Mucosa of stomach (tissue), 1 donor: ENCODE data around the gene PVRIG.
"Not testable (repeated sequence)": the region's sequence is repeated elsewhere in the genome, so short reads cannot be mapped to it uniquely, and the experiment has no call there.

Source experiments
- H3K27me3 ChIP-seq: one replicate; pipeline ENCODE4 v1.7.0; 2013; ENCODE audit warnings: mild to moderate bottlenecking, low read length; ENCODE audit not compliant: control insufficient read depth, insufficient read depth
- H3K36me3 ChIP-seq: one replicate; pipeline ENCODE4 v1.7.0; 2013; ENCODE audit warnings: low read length; ENCODE audit not compliant: control insufficient read depth, insufficient read depth
- H3K4me1 ChIP-seq: one replicate; pipeline ENCODE4 v1.7.0; 2013; ENCODE audit warnings: mild to moderate bottlenecking, low read length; ENCODE audit not compliant: control insufficient read depth, insufficient read depth
- H3K4me3 ChIP-seq: one replicate; pipeline ENCODE4 v1.7.0; 2013; ENCODE audit warnings: low read length
- H3K9ac ChIP-seq: one replicate; pipeline ENCODE4 v1.7.0; 2013; ENCODE audit warnings: mild to moderate bottlenecking, low read length, moderate library complexity
- H3K9me3 ChIP-seq: one replicate; pipeline ENCODE4 v1.7.0; 2013; ENCODE audit warnings: mild to moderate bottlenecking, low read length, moderate library complexity; ENCODE audit not compliant: control insufficient read depth
- donor health status: Pancreatic carcinoma.

PVRIG gene

DNA sequence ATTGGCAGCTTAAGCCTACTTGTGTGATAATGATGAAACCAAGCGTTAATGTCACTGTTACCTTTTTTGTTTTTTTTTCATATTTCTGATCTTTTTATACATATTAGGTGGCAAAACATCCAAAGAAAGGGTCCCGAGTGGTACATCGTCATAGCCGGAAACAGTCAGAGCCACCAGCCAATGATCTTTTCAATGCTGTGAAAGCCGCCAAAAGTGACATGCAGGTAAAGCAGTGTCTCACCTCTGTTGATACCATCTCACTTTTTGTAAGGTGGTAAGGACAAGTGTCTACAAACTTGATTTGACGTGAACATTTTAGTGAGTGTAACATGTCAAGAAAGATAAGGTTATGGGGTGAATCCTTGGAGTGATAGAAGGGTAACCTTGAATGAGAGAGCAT, 37.1 kb upstream of the PVRIG start:
- H3K9ac ChIP-seq, H3K36me3 ChIP-seq, H3K27me3 ChIP-seq, H3K4me3 ChIP-seq, H3K4me1 ChIP-seq, H3K9me3 ChIP-seq: not testable (repeated sequence)

DNA sequence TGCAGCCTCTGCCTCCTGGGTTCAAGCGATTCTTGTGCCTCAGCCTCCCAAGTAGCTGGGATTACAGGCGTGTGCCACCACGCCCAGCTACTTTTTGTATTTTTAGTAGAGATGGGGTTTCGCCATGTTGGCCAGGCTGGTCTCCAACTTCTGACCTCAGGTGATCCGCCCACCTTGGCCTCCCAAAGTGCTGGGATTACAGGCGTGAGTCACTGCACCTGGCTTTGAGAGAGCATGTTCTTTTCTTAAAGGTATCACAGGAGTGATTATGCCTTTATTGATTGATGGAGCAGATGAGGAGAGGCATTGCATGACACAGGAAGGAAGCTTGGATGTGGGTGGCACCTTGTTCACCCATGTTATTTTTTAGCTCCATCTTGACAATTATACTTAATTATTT, 36.7 kb upstream of the PVRIG start:
- not testable (repeated sequence) for H3K9me3 ChIP-seq, H3K27me3 ChIP-seq, H3K36me3 ChIP-seq, H3K9ac ChIP-seq, H3K4me1 ChIP-seq, H3K4me3 ChIP-seq

- H3K4me3 ChIP-seq, result no peak overlapping the region
- H3K36me3 ChIP-seq, result no peaks in the 10 kb centered on the region
- H3K27me3 ChIP-seq, result peaks cover 4% of the 10 kb centered on the region
- no peak overlapping the region for H3K9ac ChIP-seq
- no peaks in the 10 kb centered on the region for H3K9me3 ChIP-seq
- no peaks in the 10 kb centered on the region for H3K4me1 ChIP-seq
These were observed 34.0 kb upstream of the PVRIG start for GRCh38 chr7:100185726-100186125.

- Histone ChIP-seq H3K9me3 (no peaks in the 10 kb centered on the region), H3K9ac (no peak overlapping the region), H3K36me3 (no peaks in the 10 kb centered on the region), H3K27me3 (no peaks in the 10 kb centered on the region), H3K4me3 (no peak overlapping the region), H3K4me1 (no peaks in the 10 kb centered on the region)
These were observed 30.7 kb upstream of the PVRIG start for GRCh38 chr7:100189061-100189460.

DNA sequence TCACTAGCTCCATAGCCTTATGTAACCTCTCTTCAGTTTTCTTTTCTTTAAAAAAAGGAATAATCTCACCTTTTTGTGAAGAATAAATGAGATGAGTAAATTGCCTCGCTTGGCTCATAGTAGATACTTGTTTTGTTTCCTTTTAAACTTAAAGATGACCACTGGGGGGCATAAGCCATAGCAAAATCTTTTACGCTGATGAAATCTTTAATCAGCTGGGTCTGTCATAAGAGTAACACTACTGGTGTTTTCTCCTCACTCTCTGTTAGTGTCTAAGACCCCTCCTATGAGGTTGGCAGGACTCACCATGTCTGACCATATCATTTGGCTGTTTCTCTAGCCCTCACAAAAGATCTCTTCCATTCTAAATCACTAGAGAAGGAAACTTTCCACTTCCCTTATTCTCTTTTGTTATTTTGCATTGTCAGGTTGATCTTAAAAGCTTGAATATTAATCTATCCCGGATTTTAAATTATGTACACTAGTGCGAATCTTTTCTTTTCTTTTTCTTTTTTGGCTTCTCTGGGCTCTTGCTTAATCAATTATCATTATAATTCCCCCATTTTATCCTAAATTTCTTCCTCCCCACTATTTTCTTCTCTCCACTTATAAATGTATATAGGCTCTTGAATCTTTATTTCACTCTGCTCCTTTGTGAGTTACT, 29.6 kb upstream of the PVRIG start:
- Histone ChIP-seq H3K9ac (no peak overlapping the region), H3K4me3 (no peak overlapping the region), H3K4me1 (no peaks in the 10 kb centered on the region), H3K36me3 (no peaks in the 10 kb centered on the region), H3K27me3 (no peaks in the 10 kb centered on the region), H3K9me3 (no peaks in the 10 kb centered on the region)

DNA sequence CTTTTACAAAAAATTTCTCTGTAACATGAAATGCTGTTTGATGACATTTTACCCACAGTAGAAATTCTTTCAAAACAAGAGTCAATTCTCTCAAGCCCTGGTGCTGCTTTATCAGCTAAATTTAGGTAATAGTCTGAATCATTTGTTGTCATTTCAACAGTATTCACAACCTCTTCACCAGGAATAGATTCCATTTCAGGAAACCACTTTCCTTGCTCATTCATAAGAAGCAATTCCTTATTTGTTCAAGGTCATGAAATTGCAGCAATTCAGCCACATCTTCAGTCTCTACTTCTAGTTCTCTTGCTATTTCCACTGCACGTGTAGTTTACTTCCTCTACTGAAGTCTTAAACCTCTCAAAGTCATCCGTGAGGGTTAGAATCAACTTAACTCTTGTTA, 28.0 kb upstream of the PVRIG start:
- Histone ChIP-seq H3K4me3 (no peak overlapping the region), H3K9me3 (no peaks in the 10 kb centered on the region), H3K27me3 (no peaks in the 10 kb centered on the region), H3K36me3 (no peaks in the 10 kb centered on the region), H3K9ac (no peak overlapping the region), H3K4me1 (no peaks in the 10 kb centered on the region)

GRCh38 chr7:100192281-100192862, 27.4 kb upstream of the PVRIG start:
- not testable (repeated sequence) for H3K27me3 ChIP-seq, H3K36me3 ChIP-seq, H3K9ac ChIP-seq, H3K4me3 ChIP-seq, H3K9me3 ChIP-seq, H3K4me1 ChIP-seq

DNA sequence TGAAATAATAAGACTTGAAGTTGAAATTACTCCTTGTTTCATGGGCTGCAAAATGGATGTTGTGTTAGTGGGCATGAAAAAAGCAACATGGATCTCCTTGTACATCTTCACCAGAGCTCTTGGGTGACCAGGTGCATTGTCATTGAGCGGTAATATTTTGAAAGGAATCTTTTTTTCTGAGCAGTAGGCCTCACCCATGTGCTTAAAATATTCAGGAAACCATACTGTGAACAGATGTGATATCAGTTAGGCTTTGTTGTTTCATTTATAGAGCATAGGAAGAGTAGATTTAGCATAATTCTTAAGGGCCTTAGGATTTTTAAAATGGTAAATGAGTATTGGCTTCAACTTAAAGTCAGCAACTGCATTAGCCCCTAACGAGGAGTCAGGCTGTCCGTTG, 26.8 kb upstream of the PVRIG start:
- Histone ChIP-seq H3K36me3 (no peaks in the 10 kb centered on the region), H3K9ac (no peak overlapping the region), H3K4me1 (no peaks in the 10 kb centered on the region), H3K4me3 (no peak overlapping the region), H3K9me3 (no peaks in the 10 kb centered on the region), H3K27me3 (no peaks in the 10 kb centered on the region)

GRCh38 chr7:100195222-100195621, 24.5 kb upstream of the PVRIG start:
- Histone ChIP-seq H3K27me3 (peaks cover 3% of the 10 kb centered on the region), H3K4me1 (no peaks in the 10 kb centered on the region), H3K36me3 (no peaks in the 10 kb centered on the region), H3K4me3 (no peak overlapping the region), H3K9me3 (no peaks in the 10 kb centered on the region), H3K9ac (no peak overlapping the region)

GRCh38 chr7:100195901-100196322, 23.8 kb upstream of the PVRIG start:
- not testable (repeated sequence) for H3K9ac ChIP-seq, H3K27me3 ChIP-seq, H3K36me3 ChIP-seq, H3K4me3 ChIP-seq, H3K9me3 ChIP-seq, H3K4me1 ChIP-seq

- Histone ChIP-seq H3K36me3 (no peaks in the 10 kb centered on the region), H3K9me3 (no peaks in the 10 kb centered on the region), H3K9ac (no peak overlapping the region), H3K4me3 (no peak overlapping the region), H3K27me3 (peaks cover 19% of the 10 kb centered on the region), H3K4me1 (peaks cover 4% of the 10 kb centered on the region)
These were observed 21.5 kb upstream of the PVRIG start for GRCh38 chr7:100198266-100198665.

GRCh38 chr7:100200693-100201092, 19.1 kb upstream of the PVRIG start:
- Histone ChIP-seq H3K4me1 (peaks cover 10% of the 10 kb centered on the region), H3K9ac (no peak overlapping the region), H3K36me3 (no peaks in the 10 kb centered on the region), H3K4me3 (no peak overlapping the region), H3K27me3 (peaks cover 19% of the 10 kb centered on the region), H3K9me3 (no peaks in the 10 kb centered on the region)

- peaks cover 10% of the 10 kb centered on the region for H3K4me1 ChIP-seq
- H3K4me3 ChIP-seq, result no peak overlapping the region
- H3K27me3 ChIP-seq, result peaks cover 17% of the 10 kb centered on the region
- H3K36me3 ChIP-seq, result no peaks in the 10 kb centered on the region
- no peaks in the 10 kb centered on the region for H3K9me3 ChIP-seq
- H3K9ac ChIP-seq, result no peak overlapping the region
These were observed 15.3 kb upstream of the PVRIG start for GRCh38 chr7:100204454-100204853.
